Renal pelvis (tissue), 12 donors: ENCODE measurements around the gene DDX56. TPM values are rescaled to one million over a fixed set of nuclear protein-coding genes. Genes with fewer than 3 reads are reported as not detected.
A peak's percentile ranks its signal among the peaks of the same experiment; 100 is the strongest.

Experiments used
- DNase-seq: peaks from one replicate; pipeline ENCODE4 v3.0.0-alpha.2; 2013
- long read RNA-seq, 16 experiments: transcript quantifications; one replicate each; lab custom pipeline, GENCODE V29; 2026
- polyA plus RNA-seq, 3 donors: library from polyadenylated mRNA; unstranded; fragments of 120-200 nt; gene quantifications; one replicate each; pipeline ENCODE4 v1.2.1, GENCODE V29; 2013; ENCODE audit not compliant: insufficient read length in 3 of 3

DDX56 gene, protein sequence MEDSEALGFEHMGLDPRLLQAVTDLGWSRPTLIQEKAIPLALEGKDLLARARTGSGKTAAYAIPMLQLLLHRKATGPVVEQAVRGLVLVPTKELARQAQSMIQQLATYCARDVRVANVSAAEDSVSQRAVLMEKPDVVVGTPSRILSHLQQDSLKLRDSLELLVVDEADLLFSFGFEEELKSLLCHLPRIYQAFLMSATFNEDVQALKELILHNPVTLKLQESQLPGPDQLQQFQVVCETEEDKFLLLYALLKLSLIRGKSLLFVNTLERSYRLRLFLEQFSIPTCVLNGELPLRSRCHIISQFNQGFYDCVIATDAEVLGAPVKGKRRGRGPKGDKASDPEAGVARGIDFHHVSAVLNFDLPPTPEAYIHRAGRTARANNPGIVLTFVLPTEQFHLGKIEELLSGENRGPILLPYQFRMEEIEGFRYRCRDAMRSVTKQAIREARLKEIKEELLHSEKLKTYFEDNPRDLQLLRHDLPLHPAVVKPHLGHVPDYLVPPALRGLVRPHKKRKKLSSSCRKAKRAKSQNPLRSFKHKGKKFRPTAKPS
- polyA plus RNA-seq = 100 to 1,000 TPM in 2 of 3 donors, 10 to 100 TPM in 1; 85.4 to 122 (median 117) TPM
- long read RNA-seq, donor 1, transcript DDX56-201 (14 exons, 2,336 nt) = major isoform, 18 of 27 reads
- long read RNA-seq, donor 1, partial matches to known transcripts = 7 of 27 reads
- long read RNA-seq, donor 1, other reads (novel, unspliced or antisense) = 0 of 27 reads
- long read RNA-seq, donor 2, transcript DDX56-201 (14 exons, 2,336 nt) = major isoform, 21 of 37 reads
- long read RNA-seq, donor 2, partial matches to known transcripts = 10 of 37 reads
- long read RNA-seq, donor 2, other reads (novel, unspliced or antisense) = 0 of 37 reads
- long read RNA-seq, donor 3, transcript DDX56-201 (14 exons, 2,336 nt) = major isoform, 12 of 15 reads
- long read RNA-seq, donor 3, partial matches to known transcripts = 0 of 15 reads
- long read RNA-seq, donor 3, other reads (novel, unspliced or antisense) = 0 of 15 reads
- long read RNA-seq, donor 4, transcript DDX56-201 (14 exons, 2,336 nt) = major isoform, 10 of 39 reads
- long read RNA-seq, donor 4, partial matches to known transcripts = 22 of 39 reads
- long read RNA-seq, donor 4, other reads (novel, unspliced or antisense) = 6 of 39 reads
- long read RNA-seq, donor 5, transcript DDX56-201 (14 exons, 2,336 nt) = major isoform, 8 of 13 reads
- long read RNA-seq, donor 5, partial matches to known transcripts = 5 of 13 reads
- long read RNA-seq, donor 5, other reads (novel, unspliced or antisense) = 0 of 13 reads
- long read RNA-seq, donor 6, transcript DDX56-201 (14 exons, 2,336 nt) = major isoform, 18 of 67 reads
- long read RNA-seq, donor 6, partial matches to known transcripts = 47 of 67 reads
- long read RNA-seq, donor 6, other reads (novel, unspliced or antisense) = 0 of 67 reads
- long read RNA-seq, donor 7, transcript DDX56-201 (14 exons, 2,336 nt) = major isoform, 10 of 12 reads
- long read RNA-seq, donor 7, partial matches to known transcripts = 0 of 12 reads
- long read RNA-seq, donor 7, other reads (novel, unspliced or antisense) = 0 of 12 reads
- long read RNA-seq, donor 8, transcript DDX56-201 (14 exons, 2,336 nt) = major isoform, 6 of 6 reads
- long read RNA-seq, donor 8, partial matches to known transcripts = 0 of 6 reads
- long read RNA-seq, donor 8, other reads (novel, unspliced or antisense) = 0 of 6 reads
- long read RNA-seq, donor 9, transcript DDX56-201 (14 exons, 2,336 nt) = major isoform, 14 of 35 reads
- long read RNA-seq, donor 9, partial matches to known transcripts = 17 of 35 reads
- long read RNA-seq, donor 9, other reads (novel, unspliced or antisense) = 0 of 35 reads
- long read RNA-seq, donor 10, transcript DDX56-201 (14 exons, 2,336 nt) = major isoform, 7 of 47 reads
- long read RNA-seq, donor 10, partial matches to known transcripts = 38 of 47 reads
- long read RNA-seq, donor 10, other reads (novel, unspliced or antisense) = 0 of 47 reads
- long read RNA-seq, donor 11, transcript DDX56-201 (14 exons, 2,336 nt) = major isoform, 8 of 9 reads
- long read RNA-seq, donor 11, partial matches to known transcripts = 0 of 9 reads
- long read RNA-seq, donor 11, other reads (novel, unspliced or antisense) = 0 of 9 reads
- long read RNA-seq, donor 12, transcript DDX56-201 (14 exons, 2,336 nt) = major isoform, 16 of 59 reads
- long read RNA-seq, donor 12, partial matches to known transcripts = 32 of 59 reads
- long read RNA-seq, donor 12, other reads (novel, unspliced or antisense) = 7 of 59 reads
- long read RNA-seq, donor 13, partial matches to known transcripts = 9 of 13 reads
- long read RNA-seq, donor 13, other reads (novel, unspliced or antisense) = 0 of 13 reads
- long read RNA-seq, donor 14, transcript DDX56-201 (14 exons, 2,336 nt) = major isoform, 18 of 26 reads
- long read RNA-seq, donor 14, partial matches to known transcripts = 6 of 26 reads
- long read RNA-seq, donor 14, other reads (novel, unspliced or antisense) = 0 of 26 reads
- long read RNA-seq, donor 15, transcript DDX56-201 (14 exons, 2,336 nt) = major isoform, 18 of 46 reads
- long read RNA-seq, donor 15, partial matches to known transcripts = 26 of 46 reads
- long read RNA-seq, donor 15, other reads (novel, unspliced or antisense) = 0 of 46 reads
- long read RNA-seq, donor 16, transcript DDX56-201 (14 exons, 2,336 nt) = major isoform, 8 of 20 reads
- long read RNA-seq, donor 16, partial matches to known transcripts = 7 of 20 reads
- long read RNA-seq, donor 16, other reads (novel, unspliced or antisense) = 5 of 20 reads

DNA sequence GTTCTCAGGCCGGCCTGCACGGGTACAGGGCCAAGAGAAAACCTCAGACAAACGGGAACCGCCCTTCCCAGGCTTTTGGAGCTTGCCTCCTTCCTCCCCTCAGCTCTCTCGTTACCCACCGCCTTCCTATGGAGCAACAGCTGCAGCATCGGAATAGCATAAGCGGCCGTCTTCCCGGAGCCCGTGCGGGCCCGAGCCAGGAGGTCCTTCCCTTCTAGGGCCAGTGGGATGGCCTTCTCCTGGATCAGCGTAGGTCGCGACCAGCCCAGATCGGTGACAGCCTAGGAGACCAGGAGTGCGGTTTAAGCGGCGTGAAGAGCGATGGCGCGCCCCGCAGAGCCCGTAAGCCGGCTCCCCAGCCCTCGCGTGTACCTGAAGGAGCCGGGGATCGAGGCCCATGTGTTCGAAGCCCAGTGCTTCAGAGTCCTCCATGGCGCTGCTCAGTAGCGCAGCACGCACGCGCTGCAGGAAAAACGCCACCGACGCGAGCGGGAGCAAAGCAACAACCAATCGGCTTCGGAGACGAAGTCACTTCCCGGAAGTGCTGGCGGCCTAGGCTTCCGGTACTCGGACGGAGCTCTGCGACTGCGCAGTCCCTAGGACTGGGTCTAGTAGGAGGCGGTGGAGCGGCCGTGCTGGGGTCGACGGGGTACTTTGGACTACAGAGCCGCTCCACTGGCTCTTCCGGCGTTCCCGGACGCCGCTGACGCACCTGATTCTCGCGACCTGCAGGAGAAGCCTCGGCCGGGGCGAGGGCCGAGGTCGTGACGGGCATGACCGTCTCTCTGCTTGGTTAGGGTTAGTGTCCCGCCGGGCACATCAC is at the start of gene DDX56:
DDX56 (minus strand) TSS at position 445 of the 823 bp plus-strand sequence; CDS start at position 432, 13 bp downstream.
- DNase-seq = peak; percentile 94

DNA sequence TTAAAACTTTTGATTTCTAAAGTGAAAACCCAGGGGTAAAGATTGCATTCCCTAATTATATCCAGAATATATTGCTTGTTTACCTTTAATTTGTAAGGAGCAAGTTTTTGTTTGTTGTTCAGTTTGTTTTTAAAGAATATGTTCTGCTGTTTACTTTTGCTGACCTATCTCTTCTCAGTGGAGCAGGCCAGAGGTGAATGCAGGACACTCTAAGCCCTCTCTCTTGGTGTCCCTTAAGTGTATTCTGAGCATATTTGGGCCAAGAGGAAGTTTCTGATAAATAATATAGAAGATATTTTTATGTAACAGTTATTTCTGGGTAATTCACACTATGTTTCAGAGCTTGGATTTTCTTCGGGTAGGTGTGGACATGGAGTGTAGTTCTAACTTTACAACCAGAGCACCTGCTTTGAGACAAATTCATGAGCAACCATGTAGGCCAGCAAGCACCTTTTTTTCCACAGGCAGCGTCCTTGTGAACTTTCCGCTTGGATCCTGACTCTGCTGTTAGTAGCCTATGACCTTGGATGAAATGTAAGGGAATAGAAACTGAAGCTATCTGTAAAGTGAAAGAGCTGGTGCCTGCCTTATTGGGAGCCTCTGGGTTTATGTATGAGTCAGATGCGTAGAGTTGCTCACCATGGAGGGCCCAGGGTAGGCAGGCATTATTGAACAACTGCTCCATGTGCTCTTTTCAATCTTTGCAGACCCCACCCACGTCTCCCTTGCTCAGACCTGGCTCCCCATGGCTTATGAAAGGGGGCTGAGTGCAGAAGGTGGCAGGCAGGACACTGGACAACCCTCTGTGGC is 48.8 kb upstream of the DDX56 start:
- no peak for DNase-seq

DNA sequence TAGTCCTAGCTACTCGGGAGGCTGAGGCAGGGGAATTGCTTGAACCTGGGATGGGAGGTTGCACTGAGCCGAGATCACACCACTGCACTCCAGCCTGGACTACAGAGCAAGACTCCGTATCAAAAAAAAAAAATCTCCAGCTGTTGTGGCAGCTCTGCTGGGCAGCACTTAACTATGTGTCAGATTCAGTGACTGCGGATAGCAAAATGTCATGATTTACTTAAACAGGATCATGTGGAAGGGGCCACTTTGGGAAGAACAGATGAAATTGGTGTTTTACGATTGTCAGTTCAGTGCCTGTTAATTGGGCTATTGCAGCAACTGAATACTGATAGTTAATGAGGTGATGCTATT is 48.0 kb upstream of the DDX56 start:
- no peak for DNase-seq

DNA sequence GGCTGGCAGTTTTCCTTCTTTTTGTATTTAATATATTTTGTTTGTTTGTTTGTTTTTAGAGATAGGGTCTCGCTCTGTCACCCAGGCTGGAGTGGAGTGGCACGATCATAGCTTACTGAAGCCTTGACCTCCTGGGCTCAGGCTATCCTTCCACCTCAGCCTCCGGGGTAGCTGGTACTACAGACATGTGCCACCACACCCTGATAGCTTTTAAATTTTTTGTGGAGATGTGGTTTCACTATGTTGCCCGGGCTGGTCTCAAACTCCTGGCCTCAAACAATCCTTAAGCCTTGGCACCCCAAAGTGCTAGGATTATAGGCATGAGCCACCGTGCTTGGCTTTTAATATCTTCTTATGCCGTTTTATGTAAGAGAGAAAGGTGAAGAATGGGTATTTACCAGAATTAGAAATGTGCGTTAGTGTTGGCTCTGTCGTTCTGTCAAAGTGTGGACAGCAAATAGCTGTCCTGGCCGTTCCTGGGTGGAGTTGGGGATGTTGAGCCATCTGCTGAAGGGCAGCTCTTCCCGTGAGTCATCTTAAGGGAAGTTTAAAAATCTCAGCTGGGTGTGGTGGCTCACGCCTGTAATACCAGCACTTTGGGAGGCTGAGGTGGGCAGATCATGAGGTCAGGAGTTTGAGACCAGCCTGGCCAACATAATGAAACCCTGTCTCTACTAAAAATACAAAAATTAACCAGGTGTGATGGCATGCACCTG is 47.5 kb upstream of the DDX56 start:
- no peak for DNase-seq

DNA sequence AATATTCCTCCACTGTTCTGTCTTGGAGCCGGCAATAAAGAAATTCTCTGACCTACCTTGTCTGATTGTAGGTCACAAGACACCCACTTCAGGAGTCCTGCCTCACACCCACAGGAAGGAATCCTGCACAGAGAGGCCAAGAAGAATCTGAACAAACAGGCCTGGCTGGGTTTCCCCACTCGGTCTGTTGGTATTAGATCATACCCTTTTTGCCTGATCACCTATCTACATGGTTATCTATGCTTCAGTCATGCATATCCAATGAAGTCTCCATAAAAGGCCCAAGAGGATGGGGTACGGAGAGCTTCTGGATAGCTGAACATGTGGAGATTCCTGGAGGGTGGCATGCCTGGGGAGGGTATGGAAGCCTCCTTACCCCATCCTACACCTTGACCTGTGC is 45.0 kb upstream of the DDX56 start:
- DNase-seq = no peak

DNA sequence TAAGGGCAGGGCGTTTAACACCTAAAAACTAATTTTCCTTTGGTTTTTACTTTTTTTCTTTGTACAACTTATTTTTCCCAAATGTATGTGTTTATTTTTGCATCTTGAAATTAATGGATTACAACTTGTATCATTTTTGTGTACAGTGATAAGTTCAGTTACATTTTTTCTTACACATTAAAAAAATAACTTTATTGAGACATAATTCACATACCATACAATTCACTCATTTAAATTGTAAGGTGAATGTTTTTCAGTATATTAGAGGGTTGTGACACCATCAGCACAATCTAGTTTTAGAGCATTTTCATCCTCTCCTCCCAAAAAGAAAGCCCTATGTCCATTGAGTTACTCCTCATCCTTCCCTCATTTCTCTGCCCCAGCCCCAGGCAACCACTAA is 44.3 kb upstream of the DDX56 start:
- no peak for DNase-seq

DNA sequence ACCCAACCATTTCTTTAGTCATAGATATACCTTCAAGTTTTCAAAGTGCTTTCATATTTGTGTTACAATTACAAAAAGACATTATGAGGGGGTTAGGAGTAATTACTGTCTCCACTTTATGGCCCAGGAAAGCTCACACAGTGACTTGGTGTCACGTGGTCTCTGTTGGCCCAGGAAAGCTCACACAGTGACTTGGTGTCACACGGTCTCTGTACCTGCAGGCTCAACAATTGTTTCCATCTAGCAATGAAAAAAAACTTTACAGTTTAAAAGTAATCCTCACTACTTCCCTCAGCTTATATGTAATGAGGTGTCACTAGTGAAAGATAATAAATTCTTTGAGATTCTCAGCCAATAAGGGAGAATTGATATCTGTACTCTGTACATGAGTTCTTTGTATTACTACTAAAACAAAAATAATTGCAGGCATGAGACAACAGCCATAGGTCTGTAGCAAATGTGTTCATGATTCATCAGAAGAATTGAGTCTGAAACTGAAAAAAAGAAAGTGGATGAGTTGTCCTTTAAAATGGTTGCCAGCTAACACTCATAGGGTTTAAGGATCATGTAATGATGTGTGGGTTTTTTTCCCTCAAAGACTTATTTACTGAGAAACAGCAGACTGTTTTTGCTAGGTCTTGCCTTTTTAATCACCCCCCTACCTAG is 43.6 kb upstream of the DDX56 start:
- no peak for DNase-seq

DNA sequence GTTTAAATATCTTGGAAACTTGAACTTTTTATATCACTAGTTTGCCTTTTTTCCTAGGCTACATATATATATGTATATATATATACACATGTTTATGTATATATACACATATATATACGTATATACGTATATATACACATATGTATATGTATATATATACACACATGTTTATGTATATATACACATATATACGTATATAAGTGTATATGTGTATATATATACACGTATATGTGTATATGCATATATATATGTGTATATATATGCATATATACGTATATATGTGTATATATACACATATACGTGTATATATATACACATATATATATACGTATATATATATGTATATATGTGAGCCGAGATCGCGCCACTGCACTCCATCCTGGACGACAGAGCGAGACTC is 42.8 kb upstream of the DDX56 start:
- no peak for DNase-seq

DNA sequence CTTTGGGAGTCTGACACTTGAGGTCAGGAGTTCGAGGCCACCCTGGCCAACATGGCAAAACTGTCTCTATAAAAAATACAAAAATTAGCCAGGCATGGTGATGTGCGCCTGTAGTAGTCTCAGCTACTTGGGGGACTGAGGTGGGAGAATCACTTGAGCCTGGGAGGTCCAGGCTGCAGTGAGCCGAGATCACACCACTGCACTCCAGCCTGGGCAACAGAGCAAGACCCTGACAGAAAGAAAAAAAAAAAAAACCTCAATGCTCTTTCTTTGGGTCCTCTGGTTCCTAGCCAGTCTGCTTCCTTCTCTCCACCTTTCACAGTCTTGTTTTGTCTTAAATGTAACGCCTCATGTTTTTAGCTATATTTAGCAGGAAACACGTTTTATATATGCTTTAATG is 42.1 kb upstream of the DDX56 start:
- no peak for DNase-seq

DNA sequence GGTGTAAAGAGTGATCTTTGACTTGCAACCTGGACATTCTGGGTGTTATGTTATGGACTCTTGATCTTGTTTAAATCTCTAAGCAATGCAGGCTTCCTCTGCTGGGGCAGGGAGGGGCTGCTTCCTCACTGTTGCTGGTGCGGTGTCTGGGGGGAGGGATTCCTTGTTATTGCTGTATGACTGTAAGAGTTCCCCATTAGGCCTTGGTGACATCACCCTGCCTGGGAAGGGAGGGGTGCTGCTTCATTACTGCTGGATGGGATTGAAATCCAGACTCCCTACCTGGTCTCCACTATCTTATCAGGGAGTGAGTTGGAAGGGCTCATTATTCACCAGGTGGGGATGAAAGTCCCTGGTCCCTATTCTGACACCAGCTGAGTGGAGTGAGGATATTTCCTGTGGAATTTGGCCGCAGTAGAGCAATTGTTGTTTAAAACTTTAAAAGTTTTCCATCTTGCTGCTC is 41.5 kb upstream of the DDX56 start:
- no peak for DNase-seq

DNA sequence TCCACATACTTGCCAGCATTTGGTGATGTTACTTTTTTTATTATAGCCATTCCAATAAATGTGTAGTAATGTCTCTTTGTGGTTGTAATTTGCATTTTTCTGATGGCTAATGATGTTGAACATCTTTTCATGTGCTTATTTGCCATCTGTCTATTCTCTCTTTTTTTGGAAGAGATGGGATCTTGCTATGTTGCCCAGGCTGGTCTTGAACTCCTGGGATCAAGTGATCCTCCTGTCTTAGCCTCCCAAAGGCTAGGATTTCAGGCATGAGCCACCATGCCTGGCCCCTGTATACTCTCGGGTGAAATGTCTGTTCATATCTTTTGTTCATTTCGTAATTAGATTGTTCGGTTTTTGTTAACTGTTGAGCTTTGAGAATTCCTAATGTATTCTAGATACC is 36.1 kb upstream of the DDX56 start:
- no peak for DNase-seq

DNA sequence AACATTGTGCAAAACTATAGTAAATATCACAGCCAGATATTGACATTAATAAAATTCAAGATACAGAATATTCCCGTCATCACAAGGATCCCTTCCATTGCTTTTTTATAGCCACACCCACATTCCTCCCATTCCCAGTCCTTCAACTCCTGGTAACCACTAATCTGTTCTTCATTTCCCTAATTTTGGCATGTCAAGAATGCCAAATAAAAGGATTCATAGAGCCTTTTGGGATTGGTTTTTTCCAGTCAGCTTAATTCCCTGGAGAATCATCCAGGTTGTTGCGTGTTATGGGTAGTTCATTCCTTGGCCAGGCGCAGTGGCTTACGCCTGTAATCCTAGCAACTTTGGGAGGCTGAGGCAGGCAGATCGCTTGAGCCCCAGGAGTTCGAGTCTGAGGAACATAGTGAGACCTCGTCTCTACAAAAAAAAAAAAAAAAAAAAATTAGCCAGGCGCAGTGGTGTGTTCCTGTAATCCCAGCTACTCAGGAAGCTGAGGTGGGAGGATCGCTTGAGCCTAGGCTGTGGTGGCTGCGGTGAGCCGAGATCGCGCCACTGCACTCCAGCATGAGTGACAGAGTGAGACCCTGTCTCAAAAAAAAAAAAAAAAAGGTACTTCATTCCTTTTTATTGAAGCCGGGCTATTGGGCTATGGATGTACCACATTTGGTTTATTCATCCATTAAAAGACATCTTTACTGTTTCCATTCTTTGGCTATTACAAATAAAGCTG is 35.4 kb upstream of the DDX56 start:
- no peak for DNase-seq

DNA sequence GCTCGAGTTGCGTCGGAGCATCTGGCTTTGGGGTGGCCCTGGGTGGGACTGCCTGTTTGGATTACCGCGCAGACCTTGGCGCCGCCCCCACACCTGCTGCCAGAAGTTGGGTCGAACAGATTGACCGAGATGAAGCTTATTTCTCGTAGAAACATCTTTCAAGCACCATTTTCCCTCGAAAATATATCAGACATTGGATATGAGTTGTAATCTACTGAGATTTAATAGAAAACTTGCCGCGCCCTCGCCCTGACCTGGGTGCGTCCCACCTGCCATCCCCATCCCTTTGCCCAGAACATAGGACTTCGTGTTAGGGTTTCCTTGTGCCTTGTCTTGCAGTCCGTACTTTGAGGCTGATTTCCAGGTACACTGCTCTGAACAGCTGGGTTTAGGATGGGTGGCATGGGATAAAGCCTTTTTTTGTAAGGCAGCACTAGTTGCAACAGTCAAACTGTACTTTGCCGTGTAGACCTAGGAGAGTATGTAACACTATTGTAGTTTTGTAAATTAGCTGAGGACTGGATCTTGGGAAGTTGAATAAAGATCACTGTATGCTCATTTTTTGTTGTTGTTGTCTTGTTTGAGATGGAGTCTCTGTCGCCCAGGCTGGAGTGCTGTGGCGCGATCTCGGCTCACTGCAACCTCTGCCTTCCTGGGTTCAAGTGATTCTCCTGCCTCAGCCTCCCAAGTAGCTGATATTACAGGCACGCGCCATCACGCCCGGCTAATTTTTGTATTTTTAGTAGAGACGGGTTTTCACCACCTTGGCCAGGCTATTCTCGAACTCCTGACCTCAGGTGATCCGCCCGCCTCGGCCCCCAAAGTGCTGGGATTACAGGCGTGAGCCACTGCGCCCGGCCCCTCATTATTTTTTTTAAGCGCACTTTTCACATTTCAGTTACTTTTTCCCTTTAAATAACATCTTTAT is 33.7 kb upstream of the DDX56 start:
- DNase-seq = no peak
